Measurements from ENCODE around the gene TMEM161A. TPM values are rescaled to one million over a fixed set of nuclear protein-coding genes. Genes with fewer than 3 reads are reported as not detected.
A peak's percentile ranks its signal among the peaks of the same experiment; 100 is the strongest.

Gene TMEM161A
- total and polyA plus RNA-seq, 2 of the 13 experiments (the other 11 are each of a cell fraction or from before 2014, with no cell fraction given): 25.9 to 31.4 TPM

DNA sequence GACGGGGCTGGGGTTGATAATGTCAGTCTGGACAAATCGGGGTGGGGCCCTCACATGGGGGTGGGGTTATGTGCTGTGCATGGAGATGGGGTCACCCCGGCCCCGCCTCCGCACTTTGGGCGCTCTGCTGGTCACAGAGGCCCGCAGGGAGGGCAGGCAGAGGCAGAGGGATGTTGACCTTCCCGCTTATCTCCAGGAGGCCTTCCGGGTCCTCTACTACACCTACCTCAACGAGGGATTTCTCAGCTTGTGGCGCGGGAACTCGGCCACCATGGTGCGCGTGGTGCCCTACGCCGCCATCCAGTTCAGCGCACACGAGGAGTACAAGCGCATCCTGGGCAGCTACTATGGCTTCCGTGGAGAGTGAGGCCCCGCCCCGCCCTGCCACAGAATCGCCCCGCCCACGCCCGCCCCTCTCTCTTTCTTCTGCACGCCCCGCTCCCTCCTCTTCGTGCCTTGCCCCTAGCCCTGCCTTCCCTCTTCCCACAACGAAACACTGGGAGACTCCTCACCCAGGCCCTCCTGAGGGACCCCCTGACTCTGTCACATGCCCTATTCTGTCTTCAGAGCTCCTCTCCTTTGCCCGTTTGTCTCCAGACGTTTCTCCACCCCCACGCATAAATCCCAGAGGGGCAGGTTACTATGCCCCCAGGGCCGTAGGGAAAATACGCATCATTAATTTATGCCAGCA, 32.8 kb downstream of the TMEM161A start:
- H2AFZ ChIP-seq (ENCODE audit: low read length): no peak overlapping the region
- CTCF ChIA-PET (ENCODE audit: low intra/inter-chr PET ratio, low total read pairs): no interaction called here
- 0 out of 2 replicates have a peak, but pooled peaks have one; percentile 12 for TF ChIP-seq GATAD2A (CRISPR knock-in tag; IDR thresholded peaks at IDR 0.05)
- TF ChIP-seq MTA1 (CRISPR knock-in tag; IDR thresholded peaks at IDR 0.05; ENCODE audit: borderline replicate concordance): peak; percentile 17; the same call in 1 of the 2 replicates
- TF ChIP-seq THAP11 (CRISPR knock-in tag; IDR thresholded peaks at IDR 0.05): peak; percentile 50; the same call in 1 of the 2 replicates
- TF ChIP-seq, protein P1, sequence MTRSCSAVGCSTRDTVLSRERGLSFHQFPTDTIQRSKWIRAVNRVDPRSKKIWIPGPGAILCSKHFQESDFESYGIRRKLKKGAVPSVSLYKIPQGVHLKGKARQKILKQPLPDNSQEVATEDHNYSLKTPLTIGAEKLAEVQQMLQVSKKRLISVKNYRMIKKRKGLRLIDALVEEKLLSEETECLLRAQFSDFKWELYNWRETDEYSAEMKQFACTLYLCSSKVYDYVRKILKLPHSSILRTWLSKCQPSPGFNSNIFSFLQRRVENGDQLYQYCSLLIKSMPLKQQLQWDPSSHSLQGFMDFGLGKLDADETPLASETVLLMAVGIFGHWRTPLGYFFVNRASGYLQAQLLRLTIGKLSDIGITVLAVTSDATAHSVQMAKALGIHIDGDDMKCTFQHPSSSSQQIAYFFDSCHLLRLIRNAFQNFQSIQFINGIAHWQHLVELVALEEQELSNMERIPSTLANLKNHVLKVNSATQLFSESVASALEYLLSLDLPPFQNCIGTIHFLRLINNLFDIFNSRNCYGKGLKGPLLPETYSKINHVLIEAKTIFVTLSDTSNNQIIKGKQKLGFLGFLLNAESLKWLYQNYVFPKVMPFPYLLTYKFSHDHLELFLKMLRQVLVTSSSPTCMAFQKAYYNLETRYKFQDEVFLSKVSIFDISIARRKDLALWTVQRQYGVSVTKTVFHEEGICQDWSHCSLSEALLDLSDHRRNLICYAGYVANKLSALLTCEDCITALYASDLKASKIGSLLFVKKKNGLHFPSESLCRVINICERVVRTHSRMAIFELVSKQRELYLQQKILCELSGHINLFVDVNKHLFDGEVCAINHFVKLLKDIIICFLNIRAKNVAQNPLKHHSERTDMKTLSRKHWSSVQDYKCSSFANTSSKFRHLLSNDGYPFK (CRISPR knock-in tag; IDR thresholded peaks at IDR 0.05; ENCODE audit: borderline replicate concordance): no peak
- TF ChIP-seq, protein P2, sequence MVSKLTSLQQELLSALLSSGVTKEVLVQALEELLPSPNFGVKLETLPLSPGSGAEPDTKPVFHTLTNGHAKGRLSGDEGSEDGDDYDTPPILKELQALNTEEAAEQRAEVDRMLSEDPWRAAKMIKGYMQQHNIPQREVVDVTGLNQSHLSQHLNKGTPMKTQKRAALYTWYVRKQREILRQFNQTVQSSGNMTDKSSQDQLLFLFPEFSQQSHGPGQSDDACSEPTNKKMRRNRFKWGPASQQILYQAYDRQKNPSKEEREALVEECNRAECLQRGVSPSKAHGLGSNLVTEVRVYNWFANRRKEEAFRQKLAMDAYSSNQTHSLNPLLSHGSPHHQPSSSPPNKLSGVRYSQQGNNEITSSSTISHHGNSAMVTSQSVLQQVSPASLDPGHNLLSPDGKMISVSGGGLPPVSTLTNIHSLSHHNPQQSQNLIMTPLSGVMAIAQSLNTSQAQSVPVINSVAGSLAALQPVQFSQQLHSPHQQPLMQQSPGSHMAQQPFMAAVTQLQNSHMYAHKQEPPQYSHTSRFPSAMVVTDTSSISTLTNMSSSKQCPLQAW (CRISPR knock-in tag; IDR thresholded peaks at IDR 0.05): 0 out of 2 replicates have a peak, but pooled peaks have one; percentile 10
- TF ChIP-seq ZNF34 (CRISPR knock-in tag; IDR thresholded peaks at IDR 0.05; ENCODE audit: borderline replicate concordance): no peak
- TF ChIP-seq RARA (CRISPR knock-in tag; IDR thresholded peaks at IDR 0.05): peak; percentile 11; the same call in 1 of the 2 replicates
- no peak for TF ChIP-seq HNRNPK (IDR thresholded peaks at IDR 0.05; ENCODE audit: low read depth, low read length, poor library complexity, severe bottlenecking)
- TF ChIP-seq SAFB2 (CRISPR knock-in tag; IDR thresholded peaks at IDR 0.05; ENCODE audit: borderline replicate concordance, low read depth): 0 out of 2 replicates have a peak, but pooled peaks have one; percentile 29
- TF ChIP-seq, protein P3, sequence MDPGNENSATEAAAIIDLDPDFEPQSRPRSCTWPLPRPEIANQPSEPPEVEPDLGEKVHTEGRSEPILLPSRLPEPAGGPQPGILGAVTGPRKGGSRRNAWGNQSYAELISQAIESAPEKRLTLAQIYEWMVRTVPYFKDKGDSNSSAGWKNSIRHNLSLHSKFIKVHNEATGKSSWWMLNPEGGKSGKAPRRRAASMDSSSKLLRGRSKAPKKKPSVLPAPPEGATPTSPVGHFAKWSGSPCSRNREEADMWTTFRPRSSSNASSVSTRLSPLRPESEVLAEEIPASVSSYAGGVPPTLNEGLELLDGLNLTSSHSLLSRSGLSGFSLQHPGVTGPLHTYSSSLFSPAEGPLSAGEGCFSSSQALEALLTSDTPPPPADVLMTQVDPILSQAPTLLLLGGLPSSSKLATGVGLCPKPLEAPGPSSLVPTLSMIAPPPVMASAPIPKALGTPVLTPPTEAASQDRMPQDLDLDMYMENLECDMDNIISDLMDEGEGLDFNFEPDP (CRISPR knock-in tag; conservative IDR thresholded peaks at IDR 0.05): no peak
- TF ChIP-seq, protein P4, sequence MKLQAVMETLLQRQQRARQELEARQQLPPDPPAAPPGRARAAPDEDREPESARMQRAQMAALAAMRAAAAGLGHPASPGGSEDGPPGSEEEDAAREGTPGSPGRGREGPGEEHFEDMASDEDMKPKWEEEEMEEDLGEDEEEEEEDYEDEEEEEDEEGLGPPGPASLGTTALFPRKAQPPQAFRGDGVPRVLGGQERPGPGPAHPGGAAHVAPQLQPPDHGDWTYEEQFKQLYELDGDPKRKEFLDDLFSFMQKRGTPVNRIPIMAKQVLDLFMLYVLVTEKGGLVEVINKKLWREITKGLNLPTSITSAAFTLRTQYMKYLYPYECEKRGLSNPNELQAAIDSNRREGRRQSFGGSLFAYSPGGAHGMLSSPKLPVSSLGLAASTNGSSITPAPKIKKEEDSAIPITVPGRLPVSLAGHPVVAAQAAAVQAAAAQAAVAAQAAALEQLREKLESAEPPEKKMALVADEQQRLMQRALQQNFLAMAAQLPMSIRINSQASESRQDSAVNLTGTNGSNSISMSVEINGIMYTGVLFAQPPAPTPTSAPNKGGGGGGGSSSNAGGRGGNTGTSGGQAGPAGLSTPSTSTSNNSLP (IDR thresholded peaks at IDR 0.05; ENCODE audit: low read depth, low read length): no peak
- TF ChIP-seq RBFOX2 (IDR thresholded peaks at IDR 0.05; ENCODE audit: low read depth, low read length): peak; percentile 72; the same call in 1 of the 2 replicates

More for the DNA sequence above, 32.8 kb downstream of the TMEM161A start:
- H3K4me1 ChIP-seq (ENCODE audit: insufficient read depth, low read length): peaks cover 65% of the 10 kb centered on the region
- H3K27me3 ChIP-seq (ENCODE audit: control insufficient read depth in 1 of 2, insufficient read depth in 2 of 2, low read length in 2 of 2): no peaks in the 10 kb centered on the region
- ATAC-seq (peak; percentile 75), DNase-seq (ENCODE audit: low spot score) (peak; percentile 48), FAIRE-seq (no peak)
- POLR2A ChIA-PET: interaction anchor here (0.6 to 1.7 kb wide), 3 partner anchors 10 to 87 kb away, joined by 3 to 4 read pairs (median 3); partner anchors contain the start of genes BORCS8 and RFXANK
- peak overlapping the region; percentile 68 for H3K4me2 ChIP-seq (ENCODE audit: low read depth, low read length)
- peak overlapping the region; percentile 33; the same call in 1 of the 2 replicates for H3K9ac ChIP-seq (ENCODE audit: insufficient read depth, low read depth, low read length)
- no peaks in the 10 kb centered on the region for H4K20me1 ChIP-seq (ENCODE audit: insufficient read depth, low read length)
- in situ Hi-C loops (cut with HindIII; ENCODE audit: extremely low pct_ligation_motif_present, low pct_unique_long_range_greater_than_20kb) (no loop called here), intact Hi-C loops (cut with micrococcal nuclease; ENCODE audit: unreplicated experiment) (no loop called here)
- BruUV-seq (replicated peaks): no TSS peak
- peak overlapping the region in 2 of 3 experiments; percentile 37 to 50; a peak in 3 of 6 replicates for H3K4me3 ChIP-seq (replicated peaks in 1 of 3; ENCODE audit: insufficient read depth in 1 of 3, low read depth in 2 of 3, low read length in 3 of 3)
- 70% methylated on average over 29 of the region's 36 CpGs for WGBS (ENCODE audit: low lambda C conversion rate)
- H3K79me2 ChIP-seq (ENCODE audit: insufficient read depth, low read length): no peaks in the 10 kb centered on the region
- no peaks in the 10 kb centered on the region for H3K36me3 ChIP-seq (replicated peaks in 1 of 2; ENCODE audit: control insufficient read depth in 1 of 2, insufficient read depth in 2 of 2, low read length in 2 of 2)
- H3K9me3 ChIP-seq (ENCODE audit: low read length): no peaks in the 10 kb centered on the region
- H3K27ac ChIP-seq (ENCODE audit: extremely low read length, insufficient read depth, low read length): peak overlapping the region; percentile 46
